T1000 (cell line): ENCODE measurements around the gene RAMP2.
A peak's percentile ranks its signal among the peaks of the same experiment; 100 is the strongest.
"Not testable (repeated sequence)": the region's sequence is repeated elsewhere in the genome, so short reads cannot be mapped to it uniquely, and the experiment has no call there.

ENCODE experiments used
- DNase-seq: peaks from one replicate; lab custom pipeline; 2025; ENCODE audit warnings: mixed read lengths; lab: John Stamatoyannopoulos, UW

RAMP2 gene

DNA sequence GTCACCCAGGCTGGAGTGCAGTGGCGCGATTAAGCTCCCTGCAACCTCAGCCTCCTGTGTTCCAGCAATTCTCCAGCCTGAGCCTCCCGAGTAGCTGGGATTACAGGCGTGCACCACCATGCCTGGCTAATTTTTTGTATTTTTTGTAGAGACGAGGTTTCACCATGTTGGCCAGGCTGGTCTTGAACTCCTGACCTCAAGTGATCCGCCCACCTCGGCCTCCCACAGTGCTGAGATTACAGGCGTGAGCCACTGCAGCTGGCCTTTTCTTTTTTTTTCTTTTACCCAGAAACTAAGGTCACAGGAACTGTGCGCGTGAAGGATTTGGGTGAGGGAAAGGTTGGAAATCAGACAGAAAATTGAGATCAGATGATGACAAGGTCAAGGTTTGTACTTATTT, 8.9 kb downstream of the RAMP2 start:
- DNase-seq = not testable (repeated sequence)

DNA sequence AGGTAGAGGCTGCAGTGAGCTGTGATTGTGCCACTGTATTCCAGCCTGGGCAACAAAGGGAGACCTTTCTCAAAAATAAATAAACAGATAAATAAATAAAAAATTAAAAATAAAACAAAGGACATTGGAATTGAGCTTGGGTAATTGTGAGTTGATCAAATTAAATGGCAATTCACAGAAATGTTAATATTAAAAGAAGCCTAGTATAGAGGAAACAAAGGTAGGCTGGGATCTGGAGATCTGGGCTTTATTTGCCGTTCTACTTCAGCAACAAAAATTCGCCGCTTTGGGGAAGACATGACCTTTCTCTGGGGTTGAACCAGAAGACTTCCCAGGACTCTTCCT, 11.9 kb downstream of the RAMP2 start:
- no peak for DNase-seq

DNA sequence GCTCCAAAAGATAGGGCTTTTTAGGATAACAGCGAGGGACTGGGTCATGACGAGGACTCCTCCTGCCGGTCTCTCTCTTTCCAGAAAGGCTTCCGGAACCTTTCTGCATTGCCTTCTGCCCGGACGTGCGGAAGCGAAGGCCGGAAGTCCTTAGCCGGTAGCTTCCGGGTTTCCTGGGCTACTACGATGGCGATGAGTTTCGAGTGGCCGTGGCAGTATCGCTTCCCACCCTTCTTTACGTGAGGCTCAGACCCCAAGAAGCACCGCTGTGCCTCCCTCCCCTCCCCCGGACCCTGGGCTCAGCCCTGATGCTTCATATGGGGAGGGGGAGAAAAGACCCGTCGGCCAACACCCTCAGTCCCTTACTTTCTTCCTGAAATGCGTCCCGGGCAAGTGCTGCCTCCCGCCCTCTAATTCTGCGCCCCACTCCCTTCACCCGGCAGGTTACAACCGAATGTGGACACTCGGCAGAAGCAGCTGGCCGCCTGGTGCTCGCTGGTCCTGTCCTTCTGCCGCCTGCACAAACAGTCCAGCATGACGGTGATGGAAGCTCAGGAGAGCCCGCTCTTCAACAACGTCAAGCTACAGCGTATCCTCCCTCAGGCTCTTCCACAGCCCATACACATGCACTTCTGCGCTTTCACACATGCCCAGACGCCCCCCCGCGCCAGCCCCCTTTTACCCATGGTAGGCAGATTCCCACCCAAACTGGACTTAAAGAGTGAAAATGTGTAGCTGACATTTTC, 12.4 kb downstream of the RAMP2 start, which contains the start of gene VPS25:
Gene VPS25, plus strand, starts transcription at position 160 of the 746 bp plus-strand sequence. Its CDS starts 27 bp downstream, at position 187.
- peak; percentile 65 for DNase-seq

DNA sequence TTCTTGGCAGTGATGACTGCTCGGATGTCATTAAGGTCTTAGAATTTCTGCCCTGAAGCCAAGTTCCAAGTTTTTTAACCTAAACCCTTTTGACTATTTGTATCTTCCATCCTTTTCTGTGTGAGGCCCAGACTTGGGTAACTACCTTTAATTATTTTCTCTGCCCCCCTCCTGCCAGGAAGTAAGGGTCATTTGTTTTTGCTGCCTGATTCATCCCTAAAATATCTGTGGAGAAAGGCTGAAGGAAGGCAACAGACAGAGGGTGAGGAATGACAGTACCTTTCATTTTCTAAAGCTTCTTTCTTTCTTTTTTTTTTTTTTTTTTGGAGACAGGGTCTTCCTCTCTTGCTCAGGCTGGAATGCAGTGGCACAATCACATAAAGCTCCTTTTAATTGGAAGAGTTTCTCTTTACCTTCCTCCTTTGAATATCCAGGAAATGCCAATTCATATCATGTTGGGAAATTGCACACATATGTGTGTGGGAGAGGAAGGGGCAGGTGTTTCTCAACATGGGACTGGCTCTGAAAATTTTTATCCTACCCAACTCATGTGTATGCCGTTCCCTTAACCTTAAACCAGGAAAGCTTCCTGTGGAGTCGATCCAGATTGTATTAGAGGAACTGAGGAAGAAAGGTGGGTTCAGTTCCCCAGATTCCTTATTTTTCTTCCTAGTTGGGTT, 13.2 kb downstream of the RAMP2 start:
- DNase-seq = no peak

DNA sequence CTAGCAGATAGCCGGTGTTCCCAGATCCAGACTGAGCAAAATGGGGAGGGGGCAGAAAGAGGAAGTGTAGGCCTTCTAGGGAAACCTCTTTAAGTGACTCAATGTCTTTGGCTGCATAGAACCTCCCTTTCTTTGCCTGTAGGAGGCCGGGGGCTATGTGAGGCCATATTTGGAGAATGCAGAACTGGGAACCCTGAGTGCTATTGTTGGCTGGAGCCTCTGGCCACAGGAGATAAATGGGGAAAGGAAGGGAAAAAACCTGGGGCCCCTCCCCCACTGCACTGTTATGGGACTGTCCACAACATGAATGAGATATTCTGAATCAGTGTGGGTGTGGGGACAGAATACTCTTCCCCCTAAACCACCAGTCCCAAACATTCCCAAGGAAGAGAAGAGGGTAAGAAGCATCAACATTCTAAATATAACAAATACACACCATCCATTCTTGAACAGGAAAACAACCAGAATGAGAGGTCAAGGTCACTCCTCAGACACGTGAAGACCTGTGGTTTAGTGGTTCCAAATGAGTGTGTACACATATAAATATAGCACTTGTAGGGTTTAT, 14.6 kb downstream of the RAMP2 start:
- no peak for DNase-seq

DNA sequence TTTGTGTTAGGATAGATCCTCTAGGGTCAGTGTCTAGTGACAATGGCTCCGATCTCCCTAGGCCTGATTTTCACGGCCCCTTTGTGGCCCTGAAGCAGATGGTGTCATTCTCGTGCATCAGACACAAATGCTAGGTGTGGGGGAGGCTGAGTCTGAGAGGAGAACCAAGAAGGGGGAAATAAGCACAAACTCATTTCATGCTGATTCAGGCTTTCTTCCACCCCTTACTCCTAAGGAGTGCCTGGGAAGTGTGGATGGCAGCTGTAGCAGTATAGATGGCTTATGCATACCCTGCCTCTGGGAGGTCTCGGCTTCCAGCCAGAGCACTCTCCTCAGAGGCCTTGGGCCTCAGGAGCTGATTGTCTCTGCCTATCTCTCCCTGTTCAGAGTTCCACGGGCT, 17.5 kb downstream of the RAMP2 start:
- DNase-seq = no peak

DNA sequence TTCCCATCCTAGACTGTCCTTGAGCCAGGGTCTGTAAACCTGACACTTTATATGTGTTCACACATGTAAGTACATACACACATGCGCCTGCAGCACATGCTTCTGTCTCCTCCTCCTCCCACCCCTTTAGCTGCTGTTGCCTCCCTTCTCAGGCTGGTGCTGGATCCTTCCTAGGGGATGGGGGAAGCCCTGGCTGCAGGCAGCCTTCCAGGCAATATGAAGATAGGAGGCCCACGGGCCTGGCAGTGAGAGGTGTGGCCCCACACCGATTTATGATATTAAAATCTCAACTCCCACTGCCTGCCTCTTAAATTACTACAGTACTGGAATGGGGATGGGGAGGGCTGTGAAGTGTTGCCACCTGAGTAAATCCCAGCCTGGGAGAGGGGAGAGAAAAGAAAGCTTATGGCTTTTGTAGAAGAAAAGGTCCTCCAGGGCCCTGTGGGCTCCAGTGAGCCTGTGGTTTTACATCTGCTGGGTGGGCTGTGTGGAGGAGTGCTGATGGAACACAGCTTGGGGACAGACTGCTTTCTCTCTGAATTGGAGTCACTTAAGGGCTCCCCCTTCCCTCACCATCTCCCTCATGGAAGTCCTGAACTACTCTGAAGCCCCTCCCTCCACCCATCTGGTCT, 18.4 kb downstream of the RAMP2 start:
- DNase-seq = no peak

DNA sequence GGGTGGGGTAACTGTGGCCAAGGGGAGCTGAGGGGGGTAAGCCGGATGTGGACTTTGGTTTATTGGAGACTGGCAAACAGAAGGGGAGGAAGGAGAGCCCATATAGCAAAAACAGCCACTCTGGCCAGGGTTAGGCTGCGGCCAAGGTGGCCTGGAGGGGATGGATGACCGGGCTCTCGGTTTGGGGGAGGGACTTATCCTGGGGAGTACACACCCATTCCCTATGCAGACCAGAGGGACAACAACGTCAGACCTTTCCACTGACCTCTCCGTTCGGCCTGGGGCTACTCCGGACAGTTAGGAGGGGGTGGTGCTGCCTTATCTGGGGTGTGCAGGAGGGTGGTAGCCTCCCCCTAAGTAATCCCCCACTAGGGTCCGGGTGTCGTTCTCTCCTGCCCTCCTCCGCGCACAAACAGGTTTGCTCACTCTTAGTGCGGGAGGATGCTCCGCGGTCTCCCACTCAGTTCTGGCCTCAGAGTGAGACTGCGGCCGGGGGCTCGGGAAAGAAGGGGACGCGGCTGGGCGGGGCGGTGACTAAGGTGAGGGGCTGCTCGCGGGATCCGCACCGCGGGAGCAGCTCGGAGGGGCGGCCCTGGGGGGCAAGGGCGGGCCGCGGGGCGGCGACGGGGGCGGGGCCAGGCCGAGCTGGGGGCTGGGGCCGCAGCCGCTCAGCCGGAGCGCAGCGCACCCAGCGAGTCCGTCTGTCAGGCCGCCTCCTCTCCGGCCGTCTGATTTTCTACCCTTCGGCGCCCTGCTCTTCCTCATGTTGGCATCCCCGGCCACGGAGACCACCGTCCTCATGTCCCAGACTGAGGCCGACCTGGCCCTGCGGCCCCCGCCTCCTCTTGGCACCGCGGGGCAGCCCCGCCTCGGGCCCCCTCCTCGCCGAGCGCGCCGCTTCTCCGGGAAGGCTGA, 19.2 kb downstream of the RAMP2 start, which contains the start of gene WNK4:
Gene WNK4, plus strand, starts transcription at position 675 of the 915 bp plus-strand sequence. Its CDS starts 89 bp downstream, at position 764.
- no peak for DNase-seq

DNA sequence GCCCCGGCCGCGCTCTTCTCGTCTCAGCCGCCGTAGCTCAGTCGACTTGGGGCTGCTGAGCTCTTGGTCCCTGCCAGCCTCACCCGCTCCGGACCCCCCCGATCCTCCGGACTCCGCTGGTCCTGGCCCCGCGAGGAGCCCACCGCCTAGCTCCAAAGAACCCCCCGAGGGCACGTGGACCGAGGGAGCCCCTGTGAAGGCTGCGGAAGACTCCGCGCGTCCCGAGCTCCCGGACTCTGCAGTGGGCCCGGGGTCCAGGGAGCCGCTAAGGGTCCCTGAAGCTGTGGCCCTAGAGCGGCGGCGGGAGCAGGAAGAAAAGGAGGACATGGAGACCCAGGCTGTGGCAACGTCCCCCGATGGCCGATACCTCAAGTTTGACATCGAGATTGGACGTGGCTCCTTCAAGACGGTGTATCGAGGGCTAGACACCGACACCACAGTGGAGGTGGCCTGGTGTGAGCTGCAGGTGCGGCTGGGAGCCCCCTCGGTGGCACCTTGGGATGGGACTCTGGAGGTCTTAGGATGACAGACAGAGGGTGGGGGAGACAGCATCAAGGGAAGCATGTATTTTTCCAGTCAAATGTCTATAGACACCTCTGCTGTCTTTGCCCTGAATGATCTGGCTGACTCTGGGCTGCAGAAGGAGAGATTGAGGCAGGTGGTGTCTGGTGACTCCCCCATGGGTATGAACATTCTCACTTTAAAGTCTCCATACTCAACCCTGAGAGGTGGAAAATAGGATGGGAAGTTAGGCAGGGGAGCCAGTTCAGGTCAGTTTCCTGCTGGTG, 20.0 kb downstream of the RAMP2 start:
- no peak for DNase-seq

DNA sequence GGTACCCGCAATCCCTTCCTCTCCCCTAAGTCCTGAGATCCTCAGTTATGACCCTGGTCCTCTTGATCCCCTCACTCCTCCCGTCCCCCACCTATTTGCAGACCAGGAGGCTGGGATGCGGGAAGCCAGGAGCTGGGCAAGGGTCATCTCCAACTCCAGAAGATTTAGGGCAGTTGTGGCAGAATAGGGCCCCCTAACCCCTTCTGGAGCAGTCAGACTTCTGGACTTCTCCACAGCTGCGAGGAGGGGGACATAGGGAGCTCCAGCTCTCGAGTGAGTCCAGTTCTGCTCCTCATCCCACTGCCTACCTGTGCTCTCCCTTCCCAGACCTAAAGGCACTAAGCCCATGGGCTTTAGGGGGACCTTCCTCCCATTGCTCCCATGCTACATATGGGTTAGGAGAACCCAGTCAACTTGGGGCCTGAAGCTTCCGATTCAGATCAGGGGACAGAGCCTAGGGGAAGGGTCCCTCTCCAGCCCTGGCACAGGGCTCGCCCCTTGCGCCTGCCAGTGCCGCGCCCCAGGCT, 20.7 kb downstream of the RAMP2 start:
- no peak for DNase-seq

DNA sequence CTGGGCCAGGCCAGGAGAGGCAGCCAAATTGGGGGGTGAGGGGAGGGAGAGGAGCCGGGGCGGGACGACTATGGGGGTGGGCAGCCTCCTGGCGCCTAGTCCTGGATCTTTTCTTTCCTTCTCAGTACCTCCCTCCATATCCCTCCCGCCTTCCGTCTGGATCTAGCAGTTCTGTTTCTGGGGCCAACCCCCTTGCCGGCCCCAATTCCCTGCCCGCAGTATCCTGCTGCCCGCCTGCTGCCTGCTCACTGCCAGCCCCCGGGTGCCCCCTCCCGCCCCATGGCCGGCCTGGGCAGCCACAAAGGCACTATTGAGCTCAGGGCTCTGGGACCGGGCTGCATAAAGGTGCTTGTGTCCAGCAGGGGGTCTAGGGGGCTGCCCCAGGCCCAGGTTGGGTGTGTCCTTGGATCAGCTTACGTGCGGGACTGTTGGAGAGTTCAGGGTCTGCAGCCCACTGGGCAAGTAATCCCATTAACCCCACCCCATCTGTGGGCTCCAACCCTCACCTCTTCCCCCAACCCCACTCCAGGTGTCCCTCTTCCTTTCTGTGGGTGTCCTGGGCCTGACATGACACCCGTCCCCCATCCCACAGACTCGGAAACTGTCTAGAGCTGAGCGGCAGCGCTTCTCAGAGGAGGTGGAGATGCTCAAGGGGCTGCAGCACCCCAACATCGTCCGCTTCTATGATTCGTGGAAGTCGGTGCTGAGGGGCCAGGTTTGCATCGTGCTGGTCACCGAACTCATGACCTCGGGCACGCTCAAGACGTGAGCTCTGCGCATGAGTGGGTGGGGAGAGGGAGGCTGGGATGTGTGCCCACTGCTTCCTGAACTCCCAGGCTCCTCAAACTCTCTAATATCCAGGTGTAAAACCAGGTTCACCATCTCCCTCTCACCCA, 21.4 kb downstream of the RAMP2 start:
- DNase-seq = no peak

DNA sequence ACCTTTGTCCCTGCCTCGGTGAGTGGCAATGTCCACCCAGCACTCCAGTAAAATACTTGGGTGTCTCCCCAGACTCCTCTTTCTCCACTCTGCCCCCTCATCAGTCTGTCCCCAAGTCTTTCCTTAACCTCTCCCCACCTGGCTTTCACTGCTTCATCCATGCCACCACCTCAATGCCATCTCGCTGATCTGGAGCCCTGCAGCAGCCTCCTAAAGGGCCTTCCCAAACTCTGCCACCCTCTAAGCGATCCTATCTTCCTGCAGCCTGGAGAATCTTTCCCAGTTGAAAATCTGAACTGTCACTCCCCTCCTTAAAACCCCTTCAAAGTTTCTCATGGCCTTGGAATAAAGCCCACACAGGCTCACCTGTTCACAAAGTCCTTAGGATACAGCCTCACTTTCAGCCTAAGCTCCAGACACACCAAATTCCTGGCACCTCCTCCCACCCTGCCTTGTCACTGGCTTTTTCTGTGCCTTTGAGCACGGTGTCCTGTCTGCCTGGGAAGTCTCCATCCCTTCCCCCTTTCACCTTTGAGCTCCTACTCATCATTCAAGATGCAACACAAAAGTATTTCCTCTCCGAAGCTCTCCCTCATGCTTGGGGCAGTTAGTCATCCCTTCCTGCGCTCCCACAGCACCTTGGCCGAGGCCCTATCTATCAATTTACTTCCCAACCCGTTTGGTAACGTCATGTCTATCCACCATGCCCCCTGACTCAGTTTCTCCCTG, 22.2 kb downstream of the RAMP2 start:
- DNase-seq = no peak

DNA sequence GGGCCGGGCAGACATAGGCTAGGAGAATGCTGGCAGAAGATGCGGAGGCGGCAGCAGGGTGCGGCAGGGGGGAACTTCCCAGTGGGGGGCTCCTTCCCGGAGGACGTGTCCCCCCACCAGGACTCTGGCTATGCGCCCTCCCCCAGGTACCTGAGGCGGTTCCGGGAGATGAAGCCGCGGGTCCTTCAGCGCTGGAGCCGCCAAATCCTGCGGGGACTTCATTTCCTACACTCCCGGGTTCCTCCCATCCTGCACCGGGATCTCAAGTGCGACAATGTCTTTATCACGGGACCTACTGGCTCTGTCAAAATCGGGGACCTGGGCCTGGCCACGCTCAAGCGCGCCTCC, 22.7 kb downstream of the RAMP2 start:
- DNase-seq = no peak

DNA sequence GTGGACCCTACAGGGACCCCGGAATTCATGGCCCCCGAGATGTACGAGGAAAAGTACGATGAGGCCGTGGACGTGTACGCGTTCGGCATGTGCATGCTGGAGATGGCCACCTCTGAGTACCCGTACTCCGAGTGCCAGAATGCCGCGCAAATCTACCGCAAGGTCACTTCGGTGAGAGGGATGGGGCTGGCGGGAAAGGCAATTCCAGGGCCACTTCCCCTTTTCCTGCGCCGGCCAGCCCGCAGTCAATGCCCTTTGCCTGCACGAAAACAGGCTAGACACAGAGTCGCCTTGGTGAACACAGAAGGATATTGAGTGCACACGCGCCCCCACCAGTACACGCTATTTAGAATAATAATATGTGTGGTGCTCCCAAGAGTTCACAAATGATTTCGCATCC, 23.4 kb downstream of the RAMP2 start:
- no peak for DNase-seq

DNA sequence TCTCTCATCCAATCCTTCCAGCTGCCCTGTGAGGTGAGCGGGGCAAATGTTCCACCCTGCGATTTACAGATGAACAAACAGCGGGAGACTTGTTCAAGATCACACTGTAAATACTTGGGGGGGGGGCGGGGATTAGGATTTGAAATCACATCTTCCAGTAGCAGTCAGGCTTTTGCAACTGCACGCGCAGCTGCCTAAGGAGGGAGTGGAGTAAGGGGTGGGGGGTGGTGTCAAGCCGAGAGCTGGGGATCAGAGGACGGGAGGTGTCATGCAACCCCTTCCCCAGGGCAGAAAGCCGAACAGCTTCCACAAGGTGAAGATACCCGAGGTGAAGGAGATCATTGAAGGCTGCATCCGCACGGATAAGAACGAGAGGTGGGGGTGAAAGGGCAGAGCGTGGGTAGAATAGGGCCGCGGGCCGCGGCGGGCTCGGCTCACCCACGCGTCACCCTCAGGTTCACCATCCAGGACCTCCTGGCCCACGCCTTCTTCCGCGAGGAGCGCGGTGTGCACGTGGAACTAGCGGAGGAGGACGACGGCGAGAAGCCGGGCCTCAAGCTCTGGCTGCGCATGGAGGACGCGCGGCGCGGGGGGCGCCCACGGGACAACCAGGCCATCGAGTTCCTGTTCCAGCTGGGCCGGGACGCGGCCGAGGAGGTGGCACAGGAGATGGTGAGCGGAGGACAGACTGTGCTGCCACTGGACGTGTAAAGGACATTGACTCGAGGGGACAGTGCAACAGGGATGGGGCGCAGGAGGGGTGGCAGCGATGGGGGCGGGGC, 24.0 kb downstream of the RAMP2 start:
- no peak for DNase-seq

DNA sequence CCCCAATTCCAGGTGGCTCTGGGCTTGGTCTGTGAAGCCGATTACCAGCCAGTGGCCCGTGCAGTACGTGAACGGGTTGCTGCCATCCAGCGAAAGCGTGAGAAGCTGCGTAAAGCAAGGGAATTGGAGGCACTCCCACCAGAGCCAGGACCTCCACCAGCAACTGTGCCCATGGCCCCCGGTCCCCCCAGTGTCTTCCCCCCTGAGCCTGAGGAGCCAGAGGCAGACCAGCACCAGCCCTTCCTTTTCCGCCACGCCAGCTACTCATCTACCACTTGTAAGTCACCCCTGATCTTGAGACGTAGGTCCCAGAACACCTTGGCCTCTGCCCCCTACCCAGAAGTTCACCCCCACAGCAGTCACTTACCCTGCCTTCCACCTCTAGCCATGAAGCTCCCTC, 26.2 kb downstream of the RAMP2 start:
- no peak for DNase-seq

DNA sequence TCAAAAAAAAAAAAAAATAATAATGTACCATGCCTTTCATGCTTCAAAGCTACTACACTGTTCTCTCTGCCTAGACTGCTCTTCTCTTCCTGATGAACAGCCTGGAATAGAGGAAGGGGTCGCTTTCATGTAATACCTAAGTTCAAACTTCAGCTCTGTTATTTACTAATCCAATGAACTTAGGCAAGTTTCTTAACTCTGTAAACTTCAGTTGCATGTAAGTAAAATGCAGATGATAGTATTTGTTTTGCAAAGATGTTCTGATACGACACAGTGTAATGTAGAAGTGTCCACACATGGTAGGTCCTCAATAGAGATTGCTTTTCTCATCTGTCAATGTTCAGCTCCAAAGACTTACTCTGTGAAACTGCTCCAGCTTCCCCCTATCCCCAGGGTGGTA, 30.9 kb downstream of the RAMP2 start:
- no peak for DNase-seq

DNA sequence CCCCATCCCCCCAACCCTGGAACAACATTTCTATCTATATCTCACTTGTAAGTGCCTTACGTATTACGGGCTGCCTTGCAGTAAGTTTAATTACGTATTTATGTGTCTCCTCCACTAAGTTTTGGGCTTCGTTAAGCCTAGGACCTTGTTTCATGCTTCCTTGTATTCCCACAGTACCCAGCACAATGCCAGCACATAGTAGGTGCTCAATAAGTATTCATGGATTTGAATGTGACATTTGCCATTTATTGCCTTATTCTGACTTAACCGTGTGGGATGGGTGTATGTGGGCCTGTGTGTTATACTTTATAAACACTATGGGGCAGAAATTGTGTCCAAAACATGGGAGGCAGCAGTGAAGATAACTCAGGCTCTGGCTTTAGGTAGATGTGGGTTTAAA, 31.5 kb downstream of the RAMP2 start:
- no peak for DNase-seq
